OCI-LY1 (cell line): ENCODE measurements around the gene GCSH.

ENCODE experiments used
- H2AFZ ChIP-seq: fragments of 200-600 bp; sonication (generic), shearing (Covaris generic); 2 replicates; pipeline ENCODE4 v1.6.0; 2014; ENCODE audit warnings: antibody characterized with exemption, mild to moderate bottlenecking, low read length
- H3F3A ChIP-seq: fragments of 200-600 bp; sonication (generic), shearing (Covaris generic); 2 replicates; pipeline ENCODE4 v1.6.0; 2014; ENCODE audit warnings: mild to moderate bottlenecking, antibody characterized with exemption, low read length, moderate library complexity; ENCODE audit not compliant: insufficient read depth
- H3K27ac ChIP-seq: fragments of 200-600 bp; sonication (generic); 2 replicates; pipeline ENCODE4 v1.5.1; 2014; ENCODE audit warnings: low read length, mixed run types, mild to moderate bottlenecking, low read depth; ENCODE audit not compliant: poor library complexity, severe bottlenecking
- H3K27me3 ChIP-seq: fragments of 200-600 bp; sonication (generic); 2 replicates; pipeline ENCODE4 v1.6.0; 2014; ENCODE audit warnings: antibody characterized with exemption, mild to moderate bottlenecking, low read length, moderate library complexity; ENCODE audit not compliant: insufficient read depth
- H3K36me3 ChIP-seq: fragments of 200-600 bp; sonication (generic); 2 replicates; pipeline ENCODE4 v1.6.1; 2014; ENCODE audit warnings: mild to moderate bottlenecking, antibody characterized with exemption, low read length, moderate library complexity, mixed read lengths; ENCODE audit not compliant: insufficient read depth
- H3K4me1 ChIP-seq: fragments of 200-600 bp; sonication (generic); 2 replicates; pipeline ENCODE4 v1.5.1; 2014; ENCODE audit warnings: mild to moderate bottlenecking, low read length, moderate library complexity; ENCODE audit not compliant: insufficient read depth, severe bottlenecking
- H3K4me2 ChIP-seq: fragments of 200-600 bp; sonication (generic), shearing (Covaris generic); 2 replicates; pipeline ENCODE4 v1.6.1; 2014; ENCODE audit warnings: low read length
- H3K4me3 ChIP-seq: fragments of 200-600 bp; sonication (generic); 2 replicates; pipeline ENCODE4 v1.5.1; 2014; ENCODE audit warnings: low read length, low read depth, mild to moderate bottlenecking, mixed read lengths; ENCODE audit not compliant: poor library complexity, severe bottlenecking
- H3K79me2 ChIP-seq: fragments of 200-600 bp; shearing (Covaris generic); 2 replicates; pipeline ENCODE4 v1.6.1; 2016; ENCODE audit warnings: mixed run types, low read length, mixed read lengths; ENCODE audit not compliant: insufficient read depth
- H3K9ac ChIP-seq: fragments of 200-600 bp; sonication (generic), shearing (Covaris generic); 2 replicates; pipeline ENCODE4 v1.6.1; 2014; ENCODE audit warnings: mild to moderate bottlenecking, low read length, mixed read lengths
- H3K9me2 ChIP-seq: fragments of 200-600 bp; sonication (generic), shearing (Covaris generic); 2 replicates; pipeline ENCODE4 v1.6.1; 2014; ENCODE audit warnings: low read depth, mild to moderate bottlenecking, low read length, mixed read lengths
- H3K9me3 ChIP-seq: fragments of 200-600 bp; shearing (Covaris generic); 2 replicates; pipeline ENCODE4 v1.6.1; 2014; ENCODE audit warnings: low read length, mixed read lengths
- H4K20me1 ChIP-seq: fragments of 200-600 bp; sonication (generic), shearing (Covaris generic); 2 replicates; pipeline ENCODE4 v1.6.0; 2016; ENCODE audit warnings: mild to moderate bottlenecking, low read length; ENCODE audit not compliant: insufficient read depth
- EZH2 ChIP-seq: fragments of 200-600 bp; sonication (generic), shearing (Covaris generic); IDR thresholded peaks from 2 replicates; pipeline ENCODE4 v1.8.0; 2017; ENCODE audit warnings: borderline replicate concordance, mixed run types, mild to moderate bottlenecking, antibody characterized with exemption, low read length, moderate library complexity, mixed read lengths
- TF ChIP-seq, protein P1 (sequence below): fragments of 200-600 bp; sonication (generic), shearing (Covaris generic); IDR thresholded peaks from 2 replicates; pipeline ENCODE4 v1.5.1; 2017; ENCODE audit warnings: mild to moderate bottlenecking, antibody characterized with exemption, low read length, moderate library complexity, mixed read lengths

The GCSH gene

DNA sequence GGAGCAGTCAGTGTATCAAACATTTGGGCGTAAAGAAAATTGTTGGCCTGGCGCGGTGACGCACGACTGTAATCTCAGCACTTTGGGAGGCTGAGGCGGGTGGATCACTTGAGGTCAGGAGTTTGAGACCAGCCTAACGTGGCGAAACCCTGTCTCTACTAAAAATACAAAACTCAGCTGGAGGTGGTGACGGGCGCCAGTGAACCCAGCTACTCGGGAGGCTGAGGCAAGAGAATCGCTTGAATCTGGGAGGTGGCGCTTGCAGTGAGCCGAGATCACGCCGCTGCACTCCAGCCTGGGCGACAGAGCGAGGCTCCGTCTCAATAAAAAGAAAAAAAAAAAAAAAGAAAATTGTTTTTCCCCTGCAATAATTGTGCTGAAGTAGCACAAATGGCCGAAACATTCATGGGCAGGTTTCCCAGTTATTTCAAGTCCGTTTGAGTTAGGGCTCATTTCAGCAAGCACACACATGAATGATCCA lies 1.4 kb downstream of the GCSH start:
- no peaks in the 10 kb centered on the region for H4K20me1 ChIP-seq
- no peaks in the 10 kb centered on the region for H3F3A ChIP-seq
- H3K4me1 ChIP-seq: peaks cover 37% of the 10 kb centered on the region
- TF ChIP-seq, protein P1, sequence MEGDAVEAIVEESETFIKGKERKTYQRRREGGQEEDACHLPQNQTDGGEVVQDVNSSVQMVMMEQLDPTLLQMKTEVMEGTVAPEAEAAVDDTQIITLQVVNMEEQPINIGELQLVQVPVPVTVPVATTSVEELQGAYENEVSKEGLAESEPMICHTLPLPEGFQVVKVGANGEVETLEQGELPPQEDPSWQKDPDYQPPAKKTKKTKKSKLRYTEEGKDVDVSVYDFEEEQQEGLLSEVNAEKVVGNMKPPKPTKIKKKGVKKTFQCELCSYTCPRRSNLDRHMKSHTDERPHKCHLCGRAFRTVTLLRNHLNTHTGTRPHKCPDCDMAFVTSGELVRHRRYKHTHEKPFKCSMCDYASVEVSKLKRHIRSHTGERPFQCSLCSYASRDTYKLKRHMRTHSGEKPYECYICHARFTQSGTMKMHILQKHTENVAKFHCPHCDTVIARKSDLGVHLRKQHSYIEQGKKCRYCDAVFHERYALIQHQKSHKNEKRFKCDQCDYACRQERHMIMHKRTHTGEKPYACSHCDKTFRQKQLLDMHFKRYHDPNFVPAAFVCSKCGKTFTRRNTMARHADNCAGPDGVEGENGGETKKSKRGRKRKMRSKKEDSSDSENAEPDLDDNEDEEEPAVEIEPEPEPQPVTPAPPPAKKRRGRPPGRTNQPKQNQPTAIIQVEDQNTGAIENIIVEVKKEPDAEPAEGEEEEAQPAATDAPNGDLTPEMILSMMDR: no peak
- no peak for TF ChIP-seq EZH2
- H3K4me3 ChIP-seq: peak overlapping the region; percentile 88
- no peak overlapping the region for H2AFZ ChIP-seq
- H3K9ac ChIP-seq: peak overlapping the region; percentile 89
- peaks cover 23% of the 10 kb centered on the region for H3K79me2 ChIP-seq
- no peaks in the 10 kb centered on the region for H3K27me3 ChIP-seq
- peak overlapping the region; percentile 70 for H3K4me2 ChIP-seq
- no peak overlapping the region for H3K27ac ChIP-seq
- peaks cover 10% of the 10 kb centered on the region for H3K36me3 ChIP-seq
- no peaks in the 10 kb centered on the region for H3K9me2 ChIP-seq
- H3K9me3 ChIP-seq: 0 out of 2 replicates have a peak, but pooled peaks cover 2% of the 10 kb centered on the region

DNA sequence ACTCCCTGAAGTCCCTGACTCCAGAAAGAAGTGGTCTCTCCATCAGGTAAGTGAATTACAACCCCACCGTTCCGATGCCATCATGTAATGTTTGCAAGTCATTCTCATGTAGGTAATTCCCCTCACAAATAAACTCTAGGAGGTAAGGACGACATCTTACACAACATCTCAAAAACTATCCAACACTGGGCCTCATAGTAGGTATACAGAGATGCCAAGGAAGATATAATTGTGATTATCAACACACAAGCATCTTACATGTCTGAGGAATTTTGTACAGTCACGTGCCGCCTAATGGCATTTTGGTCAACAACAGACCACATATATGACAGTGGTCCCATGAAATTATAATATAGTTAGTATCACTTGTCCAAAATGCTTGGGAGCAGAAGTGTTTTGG lies 7.4 kb downstream of the GCSH start:
- Histone ChIP-seq H3K4me3 (no peak overlapping the region), H3K36me3 (peaks cover 41% of the 10 kb centered on the region), H4K20me1 (no peaks in the 10 kb centered on the region), H3K9me3 (no peaks in the 10 kb centered on the region), H2AFZ (no peak overlapping the region), H3K4me2 (no peak overlapping the region), H3K27ac (no peak overlapping the region), H3K79me2 (peaks cover 11% of the 10 kb centered on the region), H3K4me1 (peaks cover 16% of the 10 kb centered on the region), H3K9me2 (no peaks in the 10 kb centered on the region), H3K9ac (no peak overlapping the region), H3K27me3 (no peaks in the 10 kb centered on the region), H3F3A (no peaks in the 10 kb centered on the region)
- TF ChIP-seq, protein P1: no peak
- TF ChIP-seq EZH2: no peak

DNA sequence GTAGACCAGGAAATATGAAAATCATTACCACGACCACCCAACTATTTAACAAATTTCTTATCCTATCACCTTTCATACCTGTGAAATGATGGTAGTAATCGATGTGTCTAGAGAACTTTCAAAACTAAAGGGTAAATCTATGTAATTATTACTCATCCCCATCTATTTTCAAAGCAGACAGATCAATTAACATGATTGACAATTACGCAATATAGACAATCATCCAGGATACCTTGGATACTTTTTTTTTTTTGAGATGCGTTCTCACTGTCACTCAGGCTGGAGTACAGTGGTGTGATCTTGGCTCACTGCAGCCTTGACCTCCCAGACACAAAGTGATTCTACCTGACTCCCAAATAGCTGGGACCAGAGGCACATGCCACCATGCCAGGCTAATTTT lies 15.2 kb downstream of the GCSH start:
- H4K20me1 ChIP-seq: no peaks in the 10 kb centered on the region
- H3K4me1 ChIP-seq: peaks cover 10% of the 10 kb centered on the region
- H3K9me2 ChIP-seq: no peaks in the 10 kb centered on the region
- H3F3A ChIP-seq: no peaks in the 10 kb centered on the region
- TF ChIP-seq, protein P1: no peak
- no peak for TF ChIP-seq EZH2
- peaks cover 22% of the 10 kb centered on the region; the same call in 1 of the 2 replicates for H3K36me3 ChIP-seq
- no peak overlapping the region for H3K4me2 ChIP-seq
- no peak overlapping the region for H3K9ac ChIP-seq
- H3K79me2 ChIP-seq: no peaks in the 10 kb centered on the region
- no peak overlapping the region for H3K4me3 ChIP-seq
- H3K9me3 ChIP-seq: no peaks in the 10 kb centered on the region
- H2AFZ ChIP-seq: no peak overlapping the region
- no peaks in the 10 kb centered on the region for H3K27me3 ChIP-seq
- H3K27ac ChIP-seq: no peak overlapping the region
